Suprapubic skin (tissue), 3 donors: ENCODE results near the gene PNPLA8.

Experiments used
- EP300 ChIP-seq: sonication (generic); formaldehyde crosslinking; IDR thresholded peaks from one replicate; pipeline ENCODE4 v1.6.1; 2017; ENCODE audit warnings: antibody characterized with exemption
- TF ChIP-seq, protein P1 (sequence below), 2 donors: fragments of 200-600 bp in 1 of 2; fragments of 450-650 bp in 1 of 2; sonication (generic) in 1 of 2; IDR thresholded peaks; one replicate each; pipeline ENCODE4 v1.5.1; 2016 to 2019; ENCODE audit warnings: antibody characterized with exemption in 2 of 2, mild to moderate bottlenecking in 1 of 2, moderate library complexity in 1 of 2

DNA sequence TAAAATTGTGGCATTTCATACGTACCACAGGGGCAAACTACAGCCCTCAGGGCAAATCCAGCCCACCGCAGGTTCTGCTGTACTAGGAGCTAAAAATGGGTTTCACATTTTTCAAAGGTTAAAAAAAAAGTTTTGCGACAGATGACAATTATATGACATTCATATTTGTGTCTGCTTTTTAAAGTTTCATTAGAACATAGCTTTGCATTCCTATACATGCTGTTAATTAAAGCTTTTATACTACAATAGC, 758 bp upstream of the PNPLA8 start:
- TF ChIP-seq, protein P1, sequence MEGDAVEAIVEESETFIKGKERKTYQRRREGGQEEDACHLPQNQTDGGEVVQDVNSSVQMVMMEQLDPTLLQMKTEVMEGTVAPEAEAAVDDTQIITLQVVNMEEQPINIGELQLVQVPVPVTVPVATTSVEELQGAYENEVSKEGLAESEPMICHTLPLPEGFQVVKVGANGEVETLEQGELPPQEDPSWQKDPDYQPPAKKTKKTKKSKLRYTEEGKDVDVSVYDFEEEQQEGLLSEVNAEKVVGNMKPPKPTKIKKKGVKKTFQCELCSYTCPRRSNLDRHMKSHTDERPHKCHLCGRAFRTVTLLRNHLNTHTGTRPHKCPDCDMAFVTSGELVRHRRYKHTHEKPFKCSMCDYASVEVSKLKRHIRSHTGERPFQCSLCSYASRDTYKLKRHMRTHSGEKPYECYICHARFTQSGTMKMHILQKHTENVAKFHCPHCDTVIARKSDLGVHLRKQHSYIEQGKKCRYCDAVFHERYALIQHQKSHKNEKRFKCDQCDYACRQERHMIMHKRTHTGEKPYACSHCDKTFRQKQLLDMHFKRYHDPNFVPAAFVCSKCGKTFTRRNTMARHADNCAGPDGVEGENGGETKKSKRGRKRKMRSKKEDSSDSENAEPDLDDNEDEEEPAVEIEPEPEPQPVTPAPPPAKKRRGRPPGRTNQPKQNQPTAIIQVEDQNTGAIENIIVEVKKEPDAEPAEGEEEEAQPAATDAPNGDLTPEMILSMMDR (IDR thresholded peaks at IDR 0.05), result no peak
- no peak for TF ChIP-seq EP300
